ENCODE measurements around the gene ADRB1.

ADRB1 gene

DNA sequence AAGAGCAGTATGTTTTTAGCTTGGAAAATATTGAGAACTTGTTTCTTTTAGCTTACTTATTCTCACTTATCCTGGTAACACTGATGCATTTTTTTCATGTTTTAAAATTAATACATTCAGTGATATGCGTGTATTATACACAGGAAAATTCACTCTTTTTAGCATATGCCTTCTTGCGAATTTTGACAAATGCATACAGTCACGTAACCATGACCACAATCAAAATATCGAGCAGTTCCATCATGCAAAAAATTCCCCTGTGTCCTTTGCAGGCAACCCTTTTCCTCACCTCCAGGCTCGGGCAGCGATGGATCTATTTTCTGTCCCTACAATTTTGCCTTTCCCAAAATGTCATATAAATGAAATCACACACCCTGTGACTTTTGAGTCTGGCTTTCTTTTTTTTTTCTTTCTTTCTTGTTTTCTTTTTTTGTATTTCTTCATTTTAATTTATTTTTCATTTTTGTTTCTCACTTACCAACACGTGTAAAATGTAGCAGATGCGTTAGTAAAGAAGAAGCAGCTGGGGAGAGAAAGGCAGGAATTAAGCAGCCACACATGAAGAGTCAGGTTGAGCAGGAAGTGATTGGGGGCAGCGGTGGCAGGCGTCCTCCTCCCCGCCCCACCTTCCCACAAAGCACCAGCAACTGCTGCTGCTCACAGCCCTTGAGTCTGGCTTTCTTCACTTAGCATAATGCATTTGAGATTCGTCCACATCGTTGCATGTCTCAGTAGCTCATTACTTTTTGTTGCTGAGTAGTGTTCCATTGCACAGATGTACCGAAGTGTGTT is 29.9 kb downstream of the ADRB1 start:
- H3K4me3 ChIP-seq (ENCODE audit: low read depth, low read length), result no peak overlapping the region
- no peak for DNase-seq (ENCODE audit: low read depth)
- TF ChIP-seq, protein P1, sequence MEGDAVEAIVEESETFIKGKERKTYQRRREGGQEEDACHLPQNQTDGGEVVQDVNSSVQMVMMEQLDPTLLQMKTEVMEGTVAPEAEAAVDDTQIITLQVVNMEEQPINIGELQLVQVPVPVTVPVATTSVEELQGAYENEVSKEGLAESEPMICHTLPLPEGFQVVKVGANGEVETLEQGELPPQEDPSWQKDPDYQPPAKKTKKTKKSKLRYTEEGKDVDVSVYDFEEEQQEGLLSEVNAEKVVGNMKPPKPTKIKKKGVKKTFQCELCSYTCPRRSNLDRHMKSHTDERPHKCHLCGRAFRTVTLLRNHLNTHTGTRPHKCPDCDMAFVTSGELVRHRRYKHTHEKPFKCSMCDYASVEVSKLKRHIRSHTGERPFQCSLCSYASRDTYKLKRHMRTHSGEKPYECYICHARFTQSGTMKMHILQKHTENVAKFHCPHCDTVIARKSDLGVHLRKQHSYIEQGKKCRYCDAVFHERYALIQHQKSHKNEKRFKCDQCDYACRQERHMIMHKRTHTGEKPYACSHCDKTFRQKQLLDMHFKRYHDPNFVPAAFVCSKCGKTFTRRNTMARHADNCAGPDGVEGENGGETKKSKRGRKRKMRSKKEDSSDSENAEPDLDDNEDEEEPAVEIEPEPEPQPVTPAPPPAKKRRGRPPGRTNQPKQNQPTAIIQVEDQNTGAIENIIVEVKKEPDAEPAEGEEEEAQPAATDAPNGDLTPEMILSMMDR (conservative IDR thresholded peaks at IDR 0.05; ENCODE audit: low read depth, low read length), result no peak

DNA sequence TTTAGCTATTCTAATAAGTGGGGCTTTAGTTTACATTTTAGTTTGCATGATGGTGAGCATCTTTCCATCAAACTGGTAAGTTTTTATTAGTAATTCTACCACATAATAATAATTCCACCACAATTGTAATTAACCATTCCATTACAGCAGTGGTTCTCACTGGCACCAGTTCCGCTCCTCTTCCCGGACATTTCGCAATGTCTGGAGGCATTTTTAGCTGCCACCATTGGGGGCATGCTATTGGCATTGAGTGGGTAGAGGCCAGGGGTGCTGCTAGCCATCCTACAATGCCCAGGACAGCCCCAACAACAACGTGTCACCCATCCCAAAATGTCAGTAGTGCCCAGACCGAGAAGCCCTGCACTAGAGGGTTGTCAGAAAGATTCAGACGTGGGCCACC is 31.4 kb downstream of the ADRB1 start:
- no peak overlapping the region for H3K4me3 ChIP-seq (ENCODE audit: low read depth, low read length)
- no peak for DNase-seq (ENCODE audit: low read depth)
- TF ChIP-seq, protein P1 (conservative IDR thresholded peaks at IDR 0.05; ENCODE audit: low read depth, low read length), result no peak

DNA sequence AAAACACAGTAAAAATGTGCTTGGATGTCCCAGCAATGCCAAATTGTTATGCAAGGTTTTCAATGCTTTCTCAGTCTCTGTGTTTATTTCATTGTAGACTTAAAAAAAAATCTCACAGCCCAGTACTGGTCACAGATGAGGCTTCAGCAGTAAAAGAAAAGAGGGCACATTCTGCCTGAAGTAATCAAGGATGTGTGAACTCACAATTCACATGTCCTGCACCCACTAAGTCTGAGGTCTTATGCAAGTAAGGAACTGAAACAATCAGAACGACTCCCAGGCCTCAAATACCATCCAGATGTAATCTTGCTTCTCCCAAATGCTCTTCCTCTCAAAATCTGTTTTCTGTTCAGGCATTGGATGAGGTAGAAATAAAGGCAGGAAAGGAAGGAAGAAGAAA is 33.7 kb downstream of the ADRB1 start:
- TF ChIP-seq, protein P1 (conservative IDR thresholded peaks at IDR 0.05; ENCODE audit: low read depth, low read length), result no peak
- no peak for DNase-seq (ENCODE audit: low read depth)

DNA sequence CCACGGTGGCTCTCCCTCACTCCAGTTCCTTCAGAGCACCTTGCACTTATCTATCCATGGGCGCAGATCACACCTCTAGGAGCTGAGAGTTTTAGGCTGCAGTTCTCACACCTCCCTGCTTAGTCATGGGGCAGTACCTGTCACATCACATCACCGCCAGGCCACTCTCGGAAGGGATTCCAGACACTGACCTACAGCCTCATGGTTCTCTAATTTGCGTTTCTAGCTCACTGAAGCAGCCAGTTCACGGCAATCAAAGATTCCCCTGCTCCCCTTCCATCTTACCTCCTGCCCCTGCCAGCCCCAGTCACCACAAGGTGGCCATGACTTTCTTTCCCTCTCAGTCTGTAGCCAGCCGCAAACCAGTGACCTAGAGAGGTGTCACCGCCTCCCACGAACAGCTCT is 34.2 kb downstream of the ADRB1 start:
- TF ChIP-seq, protein P1 (conservative IDR thresholded peaks at IDR 0.05; ENCODE audit: low read depth, low read length), result no peak
- DNase-seq (ENCODE audit: low read depth), result no peak
- no peak overlapping the region for H3K4me3 ChIP-seq (ENCODE audit: low read depth, low read length)

More for the DNA sequence above, 33.7 kb downstream of the ADRB1 start:
- no peak overlapping the region for H3K4me3 ChIP-seq (ENCODE audit: low read depth, low read length)

DNA sequence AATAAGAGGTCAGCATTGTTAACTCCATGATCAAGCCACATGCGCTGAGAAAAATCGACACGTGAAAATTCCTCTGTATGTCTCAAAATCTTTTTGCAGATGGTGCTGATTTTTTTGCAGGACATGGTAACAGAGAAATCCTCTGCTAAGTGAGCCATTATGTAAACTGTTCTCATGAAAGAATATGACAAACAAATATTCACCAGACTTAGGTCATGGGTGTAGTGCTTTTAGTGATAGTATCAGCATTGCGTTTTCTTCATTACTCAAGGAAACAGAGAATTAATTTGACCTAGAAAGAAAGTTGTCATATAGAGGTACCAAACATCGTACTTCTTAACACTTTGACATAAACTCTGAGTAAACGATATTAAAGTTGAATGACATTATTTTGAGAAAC is 34.7 kb downstream of the ADRB1 start:
- DNase-seq (ENCODE audit: low read depth), result no peak
- TF ChIP-seq, protein P1 (conservative IDR thresholded peaks at IDR 0.05; ENCODE audit: low read depth, low read length), result no peak

DNA sequence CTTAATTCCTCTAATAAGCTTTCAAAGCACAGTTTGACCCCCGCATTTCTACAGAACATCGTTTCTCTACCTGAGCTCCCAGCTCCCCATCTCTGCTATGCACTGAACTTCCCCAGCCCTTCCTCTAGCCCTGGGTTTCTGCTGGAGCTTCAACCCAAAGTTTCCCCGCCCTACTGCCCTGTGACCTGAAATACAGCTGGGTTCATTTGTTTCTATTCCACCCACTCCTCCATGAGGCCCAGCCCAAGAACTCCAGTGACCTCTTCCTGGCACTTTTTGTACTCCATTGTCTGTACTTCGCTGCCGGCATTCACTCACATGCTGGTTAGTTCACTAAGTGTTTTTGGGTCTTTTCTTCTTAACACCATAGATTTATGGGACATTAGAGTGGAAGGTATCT is 35.8 kb downstream of the ADRB1 start:
- TF ChIP-seq, protein P1 (conservative IDR thresholded peaks at IDR 0.05; ENCODE audit: low read depth, low read length), result no peak
- DNase-seq (ENCODE audit: low read depth), result no peak
- no peak overlapping the region for H3K4me3 ChIP-seq (ENCODE audit: low read depth, low read length)

More for the DNA sequence above, 34.7 kb downstream of the ADRB1 start:
- no peak overlapping the region for H3K4me3 ChIP-seq (ENCODE audit: low read depth, low read length)

All from choroid plexus epithelial cell (primary cell).